ENCODE measurements around the gene CCDC92. TPM values are rescaled to one million over a fixed set of nuclear protein-coding genes. Genes with fewer than 3 reads are reported as not detected.

The CCDC92 gene
- total RNA-seq, 4 donors from 2014 or later = 6.5 to 17.1 (median 10.6) TPM

- Histone ChIP-seq H3K4me3 (no peak overlapping the region), H3K27ac (no peak overlapping the region), H3K4me1 (no peaks in the 10 kb centered on the region), H3K27me3 (no peaks in the 10 kb centered on the region), H3K36me3 (peaks cover 36% of the 10 kb centered on the region), H3K9me3 (no peaks in the 10 kb centered on the region)
- WGBS = 96% methylated on average over 7 of the region's 7 CpGs
- no peak for DNase-seq (ENCODE audit: low spot score in 2 of 2)
- TF ChIP-seq CTCF (IDR thresholded peaks at IDR 0.05) (no peak), EP300 (IDR thresholded peaks at IDR 0.05) (no peak), POLR2AphosphoS5 (IDR thresholded peaks at IDR 0.05) (no peak), POLR2A (IDR thresholded peaks at IDR 0.05) (no peak)
These were observed 36.7 kb downstream of the CCDC92 start for GRCh38 chr12:123935956-123936355.

- WGBS = 84% methylated on average over 9 of the region's 9 CpGs
- H3K9me3 ChIP-seq = no peaks in the 10 kb centered on the region
- H3K27ac ChIP-seq = no peak overlapping the region
- no peak for TF ChIP-seq POLR2AphosphoS5 (IDR thresholded peaks at IDR 0.05)
- no peak for TF ChIP-seq POLR2A (IDR thresholded peaks at IDR 0.05)
- no peak for TF ChIP-seq EP300 (IDR thresholded peaks at IDR 0.05)
- TF ChIP-seq CTCF (IDR thresholded peaks at IDR 0.05) = no peak
- no peak for DNase-seq (ENCODE audit: low spot score in 2 of 2)
- peaks cover 25% of the 10 kb centered on the region for H3K36me3 ChIP-seq
- H3K4me1 ChIP-seq = no peaks in the 10 kb centered on the region
- no peak overlapping the region for H3K4me3 ChIP-seq
- H3K27me3 ChIP-seq = no peaks in the 10 kb centered on the region
These were observed 37.8 kb downstream of the CCDC92 start for GRCh38 chr12:123934829-123935228.

GRCh38 chr12:123934016-123934620 is 38.5 kb downstream of the CCDC92 start:
- peaks cover 22% of the 10 kb centered on the region for H3K36me3 ChIP-seq
- DNase-seq (ENCODE audit: low spot score in 2 of 2) = no peak
- H3K9me3 ChIP-seq = no peaks in the 10 kb centered on the region
- no peaks in the 10 kb centered on the region for H3K27me3 ChIP-seq
- no peak overlapping the region for H3K27ac ChIP-seq
- TF ChIP-seq EP300 (IDR thresholded peaks at IDR 0.05) (no peak), POLR2AphosphoS5 (IDR thresholded peaks at IDR 0.05) (no peak), POLR2A (IDR thresholded peaks at IDR 0.05) (no peak), CTCF (IDR thresholded peaks at IDR 0.05) (no peak)
- 82% methylated on average over 6 of the region's 11 CpGs for WGBS
- no peaks in the 10 kb centered on the region for H3K4me1 ChIP-seq
- H3K4me3 ChIP-seq = no peak overlapping the region

- DNase-seq (ENCODE audit: low spot score in 2 of 2) = no peak
- no peaks in the 10 kb centered on the region for H3K4me1 ChIP-seq
- H3K27me3 ChIP-seq = no peaks in the 10 kb centered on the region
- WGBS = 96% methylated on average over 13 of the region's 14 CpGs
- H3K9me3 ChIP-seq = no peaks in the 10 kb centered on the region
- TF ChIP-seq POLR2AphosphoS5 (IDR thresholded peaks at IDR 0.05) (no peak), EP300 (IDR thresholded peaks at IDR 0.05) (no peak), POLR2A (IDR thresholded peaks at IDR 0.05) (no peak), CTCF (IDR thresholded peaks at IDR 0.05) (no peak)
- H3K4me3 ChIP-seq = no peak overlapping the region
- H3K27ac ChIP-seq = no peak overlapping the region
- H3K36me3 ChIP-seq = peaks cover 22% of the 10 kb centered on the region
These were observed 39.4 kb downstream of the CCDC92 start for GRCh38 chr12:123933214-123933613.

- no peaks in the 10 kb centered on the region for H3K27me3 ChIP-seq
- no peak for TF ChIP-seq CTCF (IDR thresholded peaks at IDR 0.05)
- no peak for TF ChIP-seq POLR2AphosphoS5 (IDR thresholded peaks at IDR 0.05)
- TF ChIP-seq POLR2A (IDR thresholded peaks at IDR 0.05) = no peak
- no peak for TF ChIP-seq EP300 (IDR thresholded peaks at IDR 0.05)
- H3K36me3 ChIP-seq = peaks cover 12% of the 10 kb centered on the region
- no peak for DNase-seq (ENCODE audit: low spot score in 2 of 2)
- 79% methylated on average over 13 of the region's 14 CpGs for WGBS
- H3K4me1 ChIP-seq = no peaks in the 10 kb centered on the region
- no peak overlapping the region for H3K27ac ChIP-seq
- H3K9me3 ChIP-seq = no peaks in the 10 kb centered on the region
- no peak overlapping the region for H3K4me3 ChIP-seq
These were observed 40.8 kb downstream of the CCDC92 start for GRCh38 chr12:123931686-123932321.

Measured in suprapubic skin (tissue), 4 donors.